PC-9 (cell line): ENCODE results near the gene MTERF4.

Experiments used
- CTCF ChIP-seq: fragments of 200-600 bp; sonication (generic); conservative IDR thresholded peaks from 2 replicates; pipeline ENCODE4 v1.6.1; 2017; ENCODE audit warnings: mixed run types, antibody characterized with exemption, mild to moderate bottlenecking, moderate library complexity
- EZH2 ChIP-seq: fragments of 200-600 bp; sonication (generic); IDR thresholded peaks from 2 replicates; pipeline ENCODE4 v1.8.0; 2017; ENCODE audit warnings: antibody characterized with exemption, low read depth

GRCh38 chr2:241073166-241074064 is 28.7 kb downstream of the MTERF4 start:
- TF ChIP-seq CTCF (no peak), EZH2 (no peak)
